Stomach (tissue), 9 donors: ENCODE data around the gene PDE6A. TPM values are rescaled to one million over a fixed set of nuclear protein-coding genes. Genes with fewer than 3 reads are reported as not detected.
A peak's percentile ranks its signal among the peaks of the same experiment; 100 is the strongest.

Source experiments
- DNase-seq, 2 donors: peaks; one replicate each; pipeline versions ENCODE4 v3.0.0 to v3.0.0-alpha.2; 2013 to 2019
- H3K27ac ChIP-seq, 5 donors: fragments of 200-600 bp in 4 of 5; sonication (generic) in 4 of 5; one replicate each; pipeline ENCODE4 v1.5.1; 2013 to 2019; ENCODE audit warnings: mild to moderate bottlenecking in 1 of 5, moderate library complexity in 1 of 5
- H3K27me3 ChIP-seq, 3 donors: fragments of 200-600 bp; sonication (generic); one replicate each; pipeline ENCODE4 v1.5.1; 2017 to 2019; ENCODE audit warnings: mixed run types in 1 of 3
- H3K36me3 ChIP-seq, 4 donors: fragments of 200-600 bp; sonication (generic); 1 replicate in 3 of 4; 2 replicates in 1 of 4; pipeline ENCODE4 v1.5.1; 2016 to 2019
- H3K4me1 ChIP-seq, 4 donors: fragments of 200-600 bp; sonication (generic); one replicate each; pipeline ENCODE4 v1.5.1; 2016 to 2019
- H3K4me3 ChIP-seq, 4 donors: fragments of 200-600 bp; sonication (generic) in 3 of 4; one replicate each; pipeline ENCODE4 v1.5.1; 2016 to 2019; ENCODE audit warnings: mild to moderate bottlenecking in 1 of 4
- H3K9me3 ChIP-seq, 4 donors: fragments of 200-600 bp; sonication (generic); one replicate each; pipeline ENCODE4 v1.5.1; 2016 to 2019
- CTCF ChIP-seq, 7 experiments: fragments of 450-650 bp in 4 of 7; fragments of 200-600 bp in 3 of 7; sonication (generic) in 3 of 7; IDR thresholded peaks; one replicate each; pipeline ENCODE4 v1.5.1; 2016 to 2019; ENCODE audit warnings: antibody characterized with exemption in 7 of 7, control low read depth in 2 of 7, mild to moderate bottlenecking in 1 of 7
- EP300 ChIP-seq: sonication (generic); formaldehyde crosslinking; IDR thresholded peaks from one replicate; pipeline ENCODE4 v1.6.1; 2017; ENCODE audit warnings: antibody characterized with exemption
- POLR2A ChIP-seq, 4 donors: fragments of 450-650 bp; IDR thresholded peaks; one replicate each; pipeline ENCODE4 v1.6.1; 2016; ENCODE audit warnings: antibody characterized with exemption in 4 of 4, control low read depth in 2 of 4, mild to moderate bottlenecking in 1 of 4, moderate library complexity in 1 of 4
- POLR2AphosphoS5 ChIP-seq, 3 donors: sonication (generic); formaldehyde crosslinking; IDR thresholded peaks; one replicate each; pipeline ENCODE4 v1.6.1; 2016; ENCODE audit warnings: antibody characterized with exemption in 3 of 3
- WGBS, 5 donors: extraction: QIAGEN DNeasy Blood & Tissue Kit in 3 of 5; methylation state at CpG; one replicate each; pipeline versions ENCODE4 v1.1.5 to v1.1.7; 2013 to 2018; 5-methylcytosine and 5-hydroxymethylcytosine counted together
- intact Hi-C: fragments of 100-400 bp; cut with DNase I; formaldehyde crosslinking; loops from one replicate; pipeline ENCODE4 v1.15.1; 2023; ENCODE audit warnings: low total_unique reads
- polyA plus RNA-seq, 3 donors: library from polyadenylated mRNA; stranded (reverse); fragments of 200-250 nt; gene quantifications; one replicate each; pipeline ENCODE4 v1.2.3, GENCODE V29; 2013
- total RNA-seq, 5 donors: library from RNA; depleted of rRNA; stranded (reverse); fragments of >200 nt; gene quantifications; one replicate each; pipeline versions ENCODE4 v1.1.0 to v1.2.3, GENCODE V29; 2014 to 2016
- donor health status: healthy with polysubstance abuse.
- donor health status: Bipolar disorder and iron deficiency.
- donor health status: healthy.

The PDE6A gene
- total and polyA plus RNA-seq, 8 donors: under 0.01 to 0.80 TPM; not detected in 6

- Histone ChIP-seq H3K36me3 (peaks cover 16 to 57% (median 47%) of the 10 kb centered on the region in 4 donors), H3K4me3 (no peak overlapping the region), H3K4me1 (peaks cover 3 to 43% (median 20%) of the 10 kb centered on the region in 4 donors), H3K27ac (peak overlapping the region in 3 of 5 donors; percentile 1 to 85 (median 54)), H3K27me3 (no peaks in the 10 kb centered on the region), H3K9me3 (no peaks in the 10 kb centered on the region)
- 37 to 53% (median 40%) methylated on average over 9 to 11 of the region's 11 CpGs for WGBS, 5 donors
- intact Hi-C loops: loop anchor here (5.0 to 10.0 kb wide), 2 partner anchors 94 to 191 kb away; partner anchors contain the start of gene PPARGC1B
- DNase-seq: peak; percentile 91 to 95
- TF ChIP-seq EP300: no peak
- TF ChIP-seq POLR2AphosphoS5 (IDR thresholded peaks at IDR 0.05): peak in 1 of 3 donors; percentile 74
- TF ChIP-seq CTCF (IDR thresholded peaks at IDR 0.05): peak in 6 of 7 experiments; percentile 36 to 93 (median 88)
- TF ChIP-seq POLR2A (IDR thresholded peaks at IDR 0.05): no peak
Observed at GRCh38 chr5:149828161-149829011, 116.2 kb downstream of the PDE6A start.

- H3K9me3 ChIP-seq: no peaks in the 10 kb centered on the region
- DNase-seq: no peak
- intact Hi-C loops: loop anchor here (5.0 to 10.0 kb wide), 2 partner anchors 93 to 190 kb away; partner anchors contain the start of gene PPARGC1B
- no peak for TF ChIP-seq POLR2A (IDR thresholded peaks at IDR 0.05)
- no peak for TF ChIP-seq EP300
- peaks cover 10 to 48% (median 39%) of the 10 kb centered on the region in 4 donors for H3K36me3 ChIP-seq
- peak overlapping the region in 2 of 5 donors; percentile 54 to 85 for H3K27ac ChIP-seq
- peaks cover 6 to 49% (median 25%) of the 10 kb centered on the region in 4 donors for H3K4me1 ChIP-seq
- 94 to 97% (median 95%) methylated on average over 5 of the region's 5 CpGs for WGBS, 5 donors
- H3K27me3 ChIP-seq: no peaks in the 10 kb centered on the region
- no peak overlapping the region for H3K4me3 ChIP-seq
Observed at GRCh38 chr5:149827546-149827945, 117.0 kb downstream of the PDE6A start.

GRCh38 chr5:149827086-149827485 lies 117.5 kb downstream of the PDE6A start:
- Histone ChIP-seq H3K27me3 (no peaks in the 10 kb centered on the region), H3K9me3 (no peaks in the 10 kb centered on the region), H3K4me1 (peaks cover 6 to 49% (median 25%) of the 10 kb centered on the region in 4 donors), H3K27ac (peak overlapping the region in 2 of 5 donors; percentile 77 to 85), H3K4me3 (no peak overlapping the region), H3K36me3 (peaks cover 10 to 44% (median 34%) of the 10 kb centered on the region in 4 donors)
- 78 to 88% (median 81%) methylated on average over 5 of the region's 5 CpGs for WGBS, 5 donors
- intact Hi-C loops: loop anchor here (5.0 to 10.0 kb wide), 2 partner anchors 92 to 190 kb away; partner anchors contain the start of gene PPARGC1B
- no peak for DNase-seq
- no peak for TF ChIP-seq POLR2A (IDR thresholded peaks at IDR 0.05)
- no peak for TF ChIP-seq POLR2AphosphoS5 (IDR thresholded peaks at IDR 0.05)
- TF ChIP-seq CTCF (IDR thresholded peaks at IDR 0.05): no peak

GRCh38 chr5:149826574-149826973 lies 118.0 kb downstream of the PDE6A start:
- peak overlapping the region in 2 of 5 donors; percentile 77 to 85 for H3K27ac ChIP-seq
- 76 to 83% (median 80%) methylated on average over 7 to 9 of the region's 9 CpGs for WGBS, 5 donors
- TF ChIP-seq CTCF (IDR thresholded peaks at IDR 0.05) (no peak), POLR2A (IDR thresholded peaks at IDR 0.05) (no peak), POLR2AphosphoS5 (IDR thresholded peaks at IDR 0.05) (no peak), EP300 (no peak)
- H3K36me3 ChIP-seq: peaks cover 10 to 39% (median 30%) of the 10 kb centered on the region in 4 donors
- peaks cover 6 to 49% (median 25%) of the 10 kb centered on the region in 4 donors for H3K4me1 ChIP-seq
- H3K9me3 ChIP-seq: no peaks in the 10 kb centered on the region
- H3K4me3 ChIP-seq: no peak overlapping the region
- intact Hi-C loops: loop anchor here (5.0 to 10.0 kb wide), 2 partner anchors 92 to 189 kb away; partner anchors contain the start of gene PPARGC1B
- no peaks in the 10 kb centered on the region for H3K27me3 ChIP-seq
- DNase-seq: peak in 1 of 2 donors; percentile 54
